Mesothelial cell of epicardium (in vitro differentiated cells): Measurements from ENCODE around the gene SH3D19. TPM values are rescaled to one million over a fixed set of nuclear protein-coding genes. Genes with fewer than 3 reads are reported as not detected.
A peak's percentile ranks its signal among the peaks of the same experiment; 100 is the strongest.

Source experiments
- DNase-seq, 2 experiments: peaks; one replicate each; pipeline ENCODE4 v3.0.0; 2021; ENCODE audit warnings: low spot score in 2 of 2; ENCODE audit not compliant: unreplicated experiment in 2 of 2
- H3K27ac Mint-ChIP-seq: 2 replicates; pipeline ENCODE4 v1.8.0; 2021; ENCODE audit warnings: mixed read lengths
- H3K27me3 Mint-ChIP-seq: 2 replicates; pipeline ENCODE4 v1.8.0; 2021; ENCODE audit warnings: low read depth, mixed read lengths
- H3K36me3 Mint-ChIP-seq: 2 replicates; pipeline ENCODE4 v1.8.0; 2021; ENCODE audit warnings: mixed read lengths
- H3K4me1 Mint-ChIP-seq: 2 replicates; pipeline ENCODE4 v1.8.0; 2021; ENCODE audit warnings: mixed read lengths
- H3K4me3 Mint-ChIP-seq: 2 replicates; pipeline ENCODE4 v1.8.0; 2021; ENCODE audit warnings: mild to moderate bottlenecking, moderate library complexity, mixed read lengths
- H3K9me3 Mint-ChIP-seq: 2 replicates; pipeline ENCODE4 v1.8.0; 2021; ENCODE audit warnings: mixed read lengths
- total RNA-seq: library from RNA; stranded (reverse); gene quantifications from 3 replicates; pipeline ENCODE4 v1.2.1, GENCODE V29; 2021
- TF ChIP-seq, protein P1 (sequence below): fragments of 200-600 bp; sonication (generic); IDR thresholded peaks from one replicate; pipeline ENCODE4 v1.5.0; 2021; ENCODE audit warnings: antibody characterized with exemption; ENCODE audit not compliant: unreplicated experiment

SH3D19 gene, protein sequence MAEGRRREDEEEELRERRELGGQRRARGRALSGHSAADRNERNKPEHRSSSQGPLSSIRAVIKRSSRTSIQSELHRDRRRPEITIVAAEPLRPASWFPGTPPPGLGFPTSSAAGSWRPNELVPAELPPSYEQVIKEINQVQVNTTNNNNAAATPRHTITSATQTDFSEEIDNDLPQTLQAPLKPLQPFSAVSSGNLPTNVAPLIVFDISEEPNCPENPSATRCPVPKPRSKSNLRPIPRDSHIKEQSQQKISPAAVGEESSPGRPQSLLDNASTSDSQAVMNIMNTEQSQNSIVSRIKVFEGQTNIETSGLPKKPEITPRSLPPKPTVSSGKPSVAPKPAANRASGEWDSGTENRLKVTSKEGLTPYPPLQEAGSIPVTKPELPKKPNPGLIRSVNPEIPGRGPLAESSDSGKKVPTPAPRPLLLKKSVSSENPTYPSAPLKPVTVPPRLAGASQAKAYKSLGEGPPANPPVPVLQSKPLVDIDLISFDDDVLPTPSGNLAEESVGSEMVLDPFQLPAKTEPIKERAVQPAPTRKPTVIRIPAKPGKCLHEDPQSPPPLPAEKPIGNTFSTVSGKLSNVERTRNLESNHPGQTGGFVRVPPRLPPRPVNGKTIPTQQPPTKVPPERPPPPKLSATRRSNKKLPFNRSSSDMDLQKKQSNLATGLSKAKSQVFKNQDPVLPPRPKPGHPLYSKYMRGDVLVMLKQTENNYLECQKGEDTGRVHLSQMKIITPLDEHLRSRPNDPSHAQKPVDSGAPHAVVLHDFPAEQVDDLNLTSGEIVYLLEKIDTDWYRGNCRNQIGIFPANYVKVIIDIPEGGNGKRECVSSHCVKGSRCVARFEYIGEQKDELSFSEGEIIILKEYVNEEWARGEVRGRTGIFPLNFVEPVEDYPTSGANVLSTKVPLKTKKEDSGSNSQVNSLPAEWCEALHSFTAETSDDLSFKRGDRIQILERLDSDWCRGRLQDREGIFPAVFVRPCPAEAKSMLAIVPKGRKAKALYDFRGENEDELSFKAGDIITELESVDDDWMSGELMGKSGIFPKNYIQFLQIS
- total RNA-seq, result 34.7 to 41.2 TPM (median 39.3 TPM) in 3 replicates

DNA sequence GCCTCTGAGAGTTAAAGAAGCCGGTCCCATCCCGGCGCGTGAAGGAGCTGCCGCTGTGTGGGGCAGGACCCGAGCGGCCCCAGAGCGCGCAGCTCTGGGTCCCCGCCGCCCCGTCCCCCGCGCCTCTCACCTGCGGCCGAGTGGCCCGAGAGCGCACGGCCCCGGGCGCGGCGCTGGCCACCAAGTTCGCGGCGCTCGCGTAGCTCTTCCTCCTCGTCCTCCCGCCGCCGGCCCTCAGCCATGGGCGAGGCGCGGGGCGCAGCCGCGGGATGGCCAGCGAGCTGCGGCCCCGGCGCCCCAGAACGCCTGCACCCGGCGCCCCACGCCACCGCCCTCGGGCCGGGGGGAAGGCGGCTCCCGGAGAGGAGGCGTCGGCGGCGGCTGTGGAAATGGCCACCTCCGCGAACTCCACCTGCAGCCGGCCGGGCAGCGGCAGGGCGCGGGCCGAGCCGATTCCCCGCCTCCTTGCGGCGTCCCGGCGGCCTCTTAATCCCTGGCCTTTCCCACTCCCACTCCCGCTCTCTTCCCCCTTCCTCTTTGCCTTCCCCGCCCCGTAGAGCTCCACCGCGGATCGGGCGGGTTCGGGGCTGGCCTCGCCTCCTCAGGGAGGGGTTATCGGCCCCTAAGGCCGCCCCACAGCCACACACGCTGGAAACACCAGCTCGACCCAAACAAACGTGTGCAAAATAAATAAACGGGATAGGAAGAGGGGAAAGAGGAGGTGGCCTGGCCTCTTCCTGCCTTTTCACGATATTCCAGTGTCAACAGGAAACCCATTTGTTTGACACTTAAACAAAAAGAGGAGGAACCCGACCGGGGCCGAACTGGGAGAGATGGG, at the start of gene SH3D19:
SH3D19 (minus strand) TSS at position 495 of the 838 bp plus-strand sequence; CDS start at position 242, 253 bp downstream.
- Mint-ChIP-seq H3K4me1 (peaks cover 37% of the 10 kb centered on the region), H3K27me3 (no peaks in the 10 kb centered on the region), H3K9me3 (no peaks in the 10 kb centered on the region), H3K27ac (peak within 1 kb of the TSS; percentile 95), H3K4me3 (peak within 1 kb of the TSS; percentile 95), H3K36me3 (no peaks in the 10 kb centered on the region)
- TF ChIP-seq, protein P1, sequence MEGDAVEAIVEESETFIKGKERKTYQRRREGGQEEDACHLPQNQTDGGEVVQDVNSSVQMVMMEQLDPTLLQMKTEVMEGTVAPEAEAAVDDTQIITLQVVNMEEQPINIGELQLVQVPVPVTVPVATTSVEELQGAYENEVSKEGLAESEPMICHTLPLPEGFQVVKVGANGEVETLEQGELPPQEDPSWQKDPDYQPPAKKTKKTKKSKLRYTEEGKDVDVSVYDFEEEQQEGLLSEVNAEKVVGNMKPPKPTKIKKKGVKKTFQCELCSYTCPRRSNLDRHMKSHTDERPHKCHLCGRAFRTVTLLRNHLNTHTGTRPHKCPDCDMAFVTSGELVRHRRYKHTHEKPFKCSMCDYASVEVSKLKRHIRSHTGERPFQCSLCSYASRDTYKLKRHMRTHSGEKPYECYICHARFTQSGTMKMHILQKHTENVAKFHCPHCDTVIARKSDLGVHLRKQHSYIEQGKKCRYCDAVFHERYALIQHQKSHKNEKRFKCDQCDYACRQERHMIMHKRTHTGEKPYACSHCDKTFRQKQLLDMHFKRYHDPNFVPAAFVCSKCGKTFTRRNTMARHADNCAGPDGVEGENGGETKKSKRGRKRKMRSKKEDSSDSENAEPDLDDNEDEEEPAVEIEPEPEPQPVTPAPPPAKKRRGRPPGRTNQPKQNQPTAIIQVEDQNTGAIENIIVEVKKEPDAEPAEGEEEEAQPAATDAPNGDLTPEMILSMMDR, result no peak
- DNase-seq, result peak; percentile 25 to 58

DNA sequence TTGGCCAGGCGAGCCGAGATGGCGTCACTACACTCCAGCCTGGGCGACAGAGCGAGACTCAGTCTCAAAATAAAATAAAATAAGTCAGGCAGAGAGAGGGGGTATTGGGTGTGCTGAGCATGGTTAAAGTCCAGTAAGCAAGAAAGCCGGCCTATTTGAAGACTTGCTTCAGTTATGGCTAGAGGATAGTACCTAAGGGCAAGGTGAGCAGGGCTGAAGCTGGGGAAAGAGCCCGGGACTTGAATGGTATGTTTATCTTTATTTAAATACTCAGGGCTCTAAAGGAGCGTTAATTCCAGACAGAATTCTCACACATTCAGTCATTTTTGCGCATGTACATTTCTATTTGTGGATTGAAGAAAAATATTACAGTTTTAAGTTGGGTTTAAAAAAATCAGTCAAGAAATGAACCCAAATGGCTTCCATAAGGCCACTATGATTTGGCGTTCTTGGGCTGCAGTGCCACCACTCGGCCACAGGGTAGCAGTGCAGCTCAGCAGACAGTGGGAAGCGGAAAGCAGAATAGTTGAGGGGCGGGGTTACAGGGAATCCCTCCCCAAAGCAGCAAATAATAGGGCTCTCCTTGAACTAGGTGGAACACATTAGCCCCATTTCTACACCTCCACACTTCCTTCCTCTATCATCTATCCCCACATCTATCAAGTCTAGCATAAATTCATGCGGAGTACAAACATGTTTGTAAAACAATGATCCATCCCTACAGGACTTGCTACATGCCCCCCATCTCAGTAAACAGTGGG, 37.2 kb upstream of the SH3D19 start:
- Mint-ChIP-seq H3K27me3 (no peaks in the 10 kb centered on the region), H3K4me3 (peak overlapping the region; percentile 2), H3K27ac (no peak overlapping the region), H3K36me3 (no peaks in the 10 kb centered on the region), H3K4me1 (peaks cover 7% of the 10 kb centered on the region), H3K9me3 (no peaks in the 10 kb centered on the region)
- peak; percentile 50 to 81 for DNase-seq
- TF ChIP-seq, protein P1, result peak; percentile 83

DNA sequence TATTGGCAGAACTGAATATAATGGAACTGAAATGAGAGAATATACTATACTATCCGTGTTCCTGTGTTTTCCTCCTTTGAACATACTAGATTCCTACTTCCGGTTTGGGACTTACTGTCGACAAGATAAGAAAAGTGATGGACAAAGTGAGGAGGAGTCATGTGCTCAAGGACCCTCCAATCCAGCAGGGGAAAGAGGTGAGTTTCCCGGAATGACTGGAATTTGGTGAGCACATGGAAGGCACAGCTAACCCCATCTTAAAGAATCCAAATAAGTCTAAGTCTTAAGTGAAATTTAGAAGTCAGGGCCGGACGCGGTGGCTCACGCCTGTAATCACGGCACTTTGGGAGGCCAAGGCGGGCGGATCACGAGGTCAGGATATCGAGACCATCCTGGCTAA, 36.6 kb upstream of the SH3D19 start:
- DNase-seq, result no peak
- Mint-ChIP-seq H3K4me1 (peaks cover 7% of the 10 kb centered on the region), H3K4me3 (no peak overlapping the region), H3K9me3 (no peaks in the 10 kb centered on the region), H3K27me3 (no peaks in the 10 kb centered on the region), H3K27ac (no peak overlapping the region), H3K36me3 (no peaks in the 10 kb centered on the region)
- TF ChIP-seq, protein P1, result no peak

DNA sequence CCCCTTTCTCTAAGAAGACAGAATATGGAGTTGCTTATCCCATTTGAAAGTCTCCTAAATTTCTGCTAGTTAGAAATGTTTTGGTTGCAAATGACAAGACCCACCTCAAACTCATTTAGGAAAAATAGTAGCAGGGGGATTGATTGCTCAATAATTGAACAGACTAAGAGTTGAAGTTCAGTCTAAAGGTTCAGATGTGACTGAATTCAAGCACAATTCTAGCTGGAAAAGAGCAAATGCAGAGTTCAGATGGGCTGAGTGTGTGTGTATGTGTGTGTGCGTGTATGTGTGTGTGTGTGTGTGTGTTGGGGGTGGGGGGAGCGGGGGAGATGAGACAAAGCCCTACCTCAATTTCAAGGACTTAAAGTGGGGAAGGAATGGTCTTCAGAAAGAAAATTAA, 35.7 kb upstream of the SH3D19 start:
- H3K27ac Mint-ChIP-seq, result no peak overlapping the region

More for the DNA sequence above, 35.7 kb upstream of the SH3D19 start:
- H3K4me3 Mint-ChIP-seq, result no peak overlapping the region
- peaks cover 7% of the 10 kb centered on the region for H3K4me1 Mint-ChIP-seq
- H3K27me3 Mint-ChIP-seq, result no peaks in the 10 kb centered on the region
- H3K9me3 Mint-ChIP-seq, result no peaks in the 10 kb centered on the region
- H3K36me3 Mint-ChIP-seq, result no peaks in the 10 kb centered on the region
- DNase-seq, result no peak
- TF ChIP-seq, protein P1, result no peak
